K562 (cell line): Measurements from ENCODE around the gene UBAP2. TPM values are rescaled to one million over a fixed set of nuclear protein-coding genes. Genes with fewer than 3 reads are reported as not detected.
"Not testable (repeated sequence)": the region's sequence is repeated elsewhere in the genome, so short reads cannot be mapped to it uniquely, and the experiment has no call there.

Experiments
- ATAC-seq: fragments of 200-7000 bp; cut with Tn5 transposase; 3 replicates; pipeline ENCODE4 v1.9.1; 2020; ENCODE audit warnings: moderate library complexity
- BruUV-seq: library from RNA; stranded (reverse); fragments of 400-500 nt; replicated peaks from 2 replicates; lab custom pipeline; 2021; lab: Mats Ljungman, UMichigan
- CTCF ChIA-PET: fragments of 300-600 bp; formaldehyde crosslinking; extraction: SDS; loops from one replicate; lab custom pipeline; 2021; ENCODE audit warnings: low intra/inter-chr PET ratio; lab: Yijun Ruan, JAX
- POLR2A ChIA-PET: fragments of 300-600, 350-650 bp; sonication (Branson Sonifier 250); formaldehyde crosslinking; extraction: SDS; loops from one replicate; lab custom pipeline; 2021; ENCODE audit warnings: antibody characterized with exemption, inconsistent platforms; lab: Yijun Ruan, JAX
- DNase-seq, 4 experiments: peaks; one replicate each; pipeline versions ENCODE4 v3.0.0 to v3.0.0-alpha.2; 2011 to 2018; ENCODE audit warnings: low spot score in 3 of 4, mixed read lengths in 3 of 4; ENCODE audit errors: extremely low read depth in 1 of 4
- FAIRE-seq: peaks from 2 replicates; lab custom pipeline; 2011; peaks lifted over from hg19 to GRCh38; lab: Jason Lieb, UNC
- H2AFZ ChIP-seq: 2 replicates; pipeline ENCODE4 v1.6.0; 2011; ENCODE audit warnings: low read depth, low read length, control low read depth, inconsistent platforms
- H3K27ac ChIP-seq: fragments of 200-600 bp; 3 replicates; pipeline ENCODE4 v1.8.0; 2011; ENCODE audit warnings: low read depth, mild to moderate bottlenecking, control low read depth, inconsistent platforms, low read length, moderate library complexity, mixed read lengths; ENCODE audit errors: extremely low read depth
- H3K27me3 ChIP-seq, 2 experiments: fragments of 300-600 bp in 1 of 2; 2 replicates in 1 of 2; 3 replicates in 1 of 2; pipeline versions ENCODE4 v1.6.0 to v1.8.0; 2011; ENCODE audit warnings: inconsistent platforms in 2 of 2, low read length in 2 of 2, mild to moderate bottlenecking in 1 of 2, mixed read lengths in 1 of 2, moderate library complexity in 1 of 2; ENCODE audit not compliant: control insufficient read depth in 2 of 2, insufficient read depth in 2 of 2
- H3K36me3 ChIP-seq: fragments of 300-600 bp; 3 replicates; pipeline ENCODE4 v1.8.0; 2011; ENCODE audit warnings: mild to moderate bottlenecking, low read length, inconsistent platforms; ENCODE audit not compliant: control insufficient read depth, insufficient read depth
- H3K4me1 ChIP-seq, 2 experiments: fragments of 200-600 bp in 1 of 2; replicated peaks in 1 of 2; 2 replicates in 1 of 2; 3 replicates in 1 of 2; pipeline versions ENCODE4 v1.5.1 to v1.8.0; 2011; ENCODE audit warnings: inconsistent platforms in 2 of 2, low read length in 2 of 2, mild to moderate bottlenecking in 1 of 2, mixed read lengths in 1 of 2, moderate library complexity in 1 of 2; ENCODE audit not compliant: control insufficient read depth in 2 of 2, insufficient read depth in 2 of 2
- H3K4me2 ChIP-seq: 2 replicates; pipeline ENCODE4 v1.6.1; 2011; ENCODE audit warnings: low read length, control low read depth, inconsistent platforms, mixed read lengths; ENCODE audit not compliant: insufficient read depth
- H3K4me3 ChIP-seq: fragments of 200-600 bp; sonication (generic), shearing (Covaris generic); 2 replicates; pipeline ENCODE4 v1.5.1; 2016; ENCODE audit warnings: control low read depth, inconsistent platforms
- H3K79me2 ChIP-seq: fragments of 200-600 bp; 3 replicates; pipeline ENCODE4 v1.8.0; 2011; ENCODE audit warnings: low read length, inconsistent platforms; ENCODE audit not compliant: control insufficient read depth, insufficient read depth
- H3K9ac ChIP-seq, 2 experiments: 2 replicates each; pipeline versions ENCODE4 v1.6.0 to v1.6.1; 2011; ENCODE audit warnings: low read depth in 2 of 2, low read length in 2 of 2, control low read depth in 1 of 2, inconsistent platforms in 1 of 2, mild to moderate bottlenecking in 1 of 2, mixed read lengths in 1 of 2; ENCODE audit not compliant: insufficient read depth in 1 of 2
- H3K9me1 ChIP-seq: one replicate; pipeline ENCODE4 v1.6.0; 2011; ENCODE audit warnings: inconsistent platforms, mild to moderate bottlenecking, low read length, moderate library complexity; ENCODE audit not compliant: control insufficient read depth, insufficient read depth
- H3K9me3 ChIP-seq: replicated peaks from 2 replicates; pipeline ENCODE4 v1.5.1; 2011; ENCODE audit warnings: low read depth, low read length, inconsistent platforms; ENCODE audit not compliant: control insufficient read depth, insufficient read depth
- H4K20me1 ChIP-seq: replicated peaks from 2 replicates; pipeline ENCODE4 v1.6.1; 2011; ENCODE audit warnings: low read length, inconsistent platforms, mixed read lengths; ENCODE audit not compliant: control insufficient read depth, insufficient read depth
- TARDBP ChIP-seq: fragments of 450-650 bp; IDR thresholded peaks from 2 replicates; pipeline ENCODE4 v1.6.1; 2016
- ZNF507 ChIP-seq: conservative IDR thresholded peaks from 2 replicates; pipeline ENCODE4 v1.6.1; 2017; ENCODE audit warnings: missing genetic modification characterization, missing compliant biosample characterization
- WGBS: fragments of 100-300 bp; shearing (Covaris generic); methylation state at CpG from one replicate; pipeline ENCODE4 v1.1.6; 2016; ENCODE audit warnings: low coverage, mixed read lengths; ENCODE audit not compliant: insufficient coverage; ENCODE audit errors: missing lambda C conversion rate; 5-methylcytosine and 5-hydroxymethylcytosine counted together
- in situ Hi-C: fragments of 300-500 bp; cut with MboI; formaldehyde crosslinking; loops from 4 replicates; pipeline ENCODE4 v1.15.0; 2018; ENCODE audit warnings: inconsistent platforms, mixed read lengths
- intact Hi-C: fragments of 100-400 bp; cut with micrococcal nuclease; formaldehyde crosslinking; loops from 2 replicates; pipeline ENCODE4 v1.14.2; 2022
- polyA plus RNA-seq, 8 experiments: library from polyadenylated mRNA; depleted of rRNA in 4 of 8; stranded (reverse) in 5 of 8; unstranded in 3 of 8; fragments of >200 nt; fragmentation: Nextera tagmentation in 2 of 8; fragmentation: Illumina TruSeq in 1 of 8; extraction: Ambion mirVana in 2 of 8; extraction: Trizol in 1 of 8; gene quantifications; 2 replicates each; pipeline versions ENCODE4 v1.2.1 to v1.2.3, GENCODE V29; 2011 to 2014; ENCODE audit warnings: inconsistent platforms in 1 of 8, missing spikeins in 1 of 8
- total RNA-seq, 7 experiments: library from RNA; depleted of rRNA in 6 of 7; stranded (reverse); fragments of >200 nt in 6 of 7; fragmentation: Illumina TruSeq in 2 of 7; extraction: Trizol in 2 of 7; gene quantifications; 2 replicates each; pipeline versions ENCODE4 v1.2.1 to v1.2.3, GENCODE V29; 2011 to 2021; ENCODE audit warnings: low replicate concordance in 1 of 7
- TF ChIP-seq, protein P1 (sequence below): IDR thresholded peaks from 3 replicates; pipeline ENCODE4 v1.6.1; 2011; ENCODE audit warnings: borderline replicate concordance, mild to moderate bottlenecking, moderate library complexity; ENCODE audit not compliant: insufficient read length; ENCODE audit errors: extremely low read depth

Gene UBAP2
- total and polyA plus RNA-seq, 9 of the 15 experiments (the other 6 are each of a cell fraction or from before 2014, with no cell fraction given), result 8.7 to 47.9 (median 18.7) TPM

DNA sequence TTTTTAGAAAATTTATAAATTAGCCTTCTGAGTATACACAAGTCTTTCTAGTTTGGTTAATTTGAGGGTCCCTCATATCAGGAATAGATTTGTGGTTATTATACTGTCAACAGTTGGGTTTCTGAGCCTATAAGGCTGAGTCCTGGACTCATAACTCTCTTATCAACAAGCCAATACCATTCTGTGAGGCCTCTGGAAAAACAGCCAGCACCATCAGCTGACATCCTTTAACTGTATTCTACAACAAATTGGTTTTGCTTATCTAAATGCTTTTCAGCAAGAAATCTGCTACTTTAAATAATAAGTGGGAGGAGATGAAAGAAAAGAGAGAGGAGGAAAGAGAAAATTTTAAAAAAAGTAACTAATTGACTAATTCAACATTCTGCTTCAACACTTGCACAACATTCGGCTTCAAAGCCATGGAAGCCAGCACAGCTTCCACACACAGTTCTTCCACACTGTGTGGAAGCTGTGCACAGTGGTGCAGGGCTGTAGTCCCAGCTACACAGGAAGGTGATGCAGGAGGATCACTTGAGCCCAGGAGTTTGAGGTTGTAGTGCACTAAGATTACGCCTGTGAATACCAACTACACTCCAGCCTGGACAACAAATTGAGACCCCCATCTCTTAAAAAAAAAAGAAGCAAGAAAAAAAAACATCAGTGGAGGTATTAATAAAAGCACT, 84.5 kb downstream of the UBAP2 start:
- H3K36me3 ChIP-seq, result peaks cover 62% of the 10 kb centered on the region
- no peak overlapping the region for H3K4me3 ChIP-seq
- no peaks in the 10 kb centered on the region for H3K4me1 ChIP-seq
- FAIRE-seq, result no peak
- H3K4me2 ChIP-seq, result no peak overlapping the region
- H2AFZ ChIP-seq, result no peak overlapping the region
- BruUV-seq, result no TSS peak
- intact Hi-C loops (no loop called here), in situ Hi-C loops (no loop called here)
- TF ChIP-seq, protein P1, sequence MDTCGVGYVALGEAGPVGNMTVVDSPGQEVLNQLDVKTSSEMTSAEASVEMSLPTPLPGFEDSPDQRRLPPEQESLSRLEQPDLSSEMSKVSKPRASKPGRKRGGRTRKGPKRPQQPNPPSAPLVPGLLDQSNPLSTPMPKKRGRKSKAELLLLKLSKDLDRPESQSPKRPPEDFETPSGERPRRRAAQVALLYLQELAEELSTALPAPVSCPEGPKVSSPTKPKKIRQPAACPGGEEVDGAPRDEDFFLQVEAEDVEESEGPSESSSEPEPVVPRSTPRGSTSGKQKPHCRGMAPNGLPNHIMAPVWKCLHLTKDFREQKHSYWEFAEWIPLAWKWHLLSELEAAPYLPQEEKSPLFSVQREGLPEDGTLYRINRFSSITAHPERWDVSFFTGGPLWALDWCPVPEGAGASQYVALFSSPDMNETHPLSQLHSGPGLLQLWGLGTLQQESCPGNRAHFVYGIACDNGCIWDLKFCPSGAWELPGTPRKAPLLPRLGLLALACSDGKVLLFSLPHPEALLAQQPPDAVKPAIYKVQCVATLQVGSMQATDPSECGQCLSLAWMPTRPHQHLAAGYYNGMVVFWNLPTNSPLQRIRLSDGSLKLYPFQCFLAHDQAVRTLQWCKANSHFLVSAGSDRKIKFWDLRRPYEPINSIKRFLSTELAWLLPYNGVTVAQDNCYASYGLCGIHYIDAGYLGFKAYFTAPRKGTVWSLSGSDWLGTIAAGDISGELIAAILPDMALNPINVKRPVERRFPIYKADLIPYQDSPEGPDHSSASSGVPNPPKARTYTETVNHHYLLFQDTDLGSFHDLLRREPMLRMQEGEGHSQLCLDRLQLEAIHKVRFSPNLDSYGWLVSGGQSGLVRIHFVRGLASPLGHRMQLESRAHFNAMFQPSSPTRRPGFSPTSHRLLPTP, result no peak
- TF ChIP-seq TARDBP (no peak), ZNF507 (no peak)
- no peak for DNase-seq
- ChIA-PET POLR2A (interaction anchor here (0.6 to 1.4 kb wide), 4 partner anchors 10 to 149 kb away, joined by 3 read pairs; no protein-coding TSS in a partner anchor), CTCF (no interaction called here)
- no peaks in the 10 kb centered on the region for H4K20me1 ChIP-seq
- no peak for ATAC-seq
- no peaks in the 10 kb centered on the region for H3K27me3 ChIP-seq
- H3K79me2 ChIP-seq, result no peaks in the 10 kb centered on the region
- H3K9me3 ChIP-seq, result no peaks in the 10 kb centered on the region
- no peak overlapping the region for H3K9ac ChIP-seq
- H3K27ac ChIP-seq, result no peak overlapping the region
- WGBS, result 94% methylated on average over 2 of the region's 2 CpGs
- no peaks in the 10 kb centered on the region for H3K9me1 ChIP-seq

DNA sequence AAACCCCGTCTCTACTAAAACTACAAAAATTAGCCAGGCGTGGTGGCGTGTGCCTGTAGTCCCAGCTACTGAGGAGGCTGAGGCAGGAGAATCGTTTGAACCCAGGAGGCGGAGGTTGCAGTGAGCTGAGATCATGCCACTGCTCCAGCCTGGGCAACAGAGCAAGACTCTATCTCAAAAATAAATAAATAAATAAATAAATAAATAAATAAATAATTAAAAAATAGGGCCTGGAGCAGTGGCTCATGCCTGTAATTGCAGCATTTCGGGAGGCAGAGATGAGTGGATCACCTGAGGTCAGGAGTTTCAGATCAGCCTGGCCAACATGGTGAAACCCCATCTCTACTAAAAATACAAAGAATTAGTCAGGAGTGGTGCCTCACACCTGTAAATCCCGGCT, 86.2 kb downstream of the UBAP2 start:
- H2AFZ ChIP-seq, FAIRE-seq, intact Hi-C loops, BruUV-seq, H4K20me1 ChIP-seq, H3K79me2 ChIP-seq, H3K9me1 ChIP-seq, CTCF ChIA-PET, DNase-seq, H3K27ac ChIP-seq, H3K4me1 ChIP-seq, ATAC-seq, H3K9ac ChIP-seq, H3K9me3 ChIP-seq, POLR2A ChIA-PET, H3K27me3 ChIP-seq, H3K4me3 ChIP-seq, in situ Hi-C loops, H3K4me2 ChIP-seq: not testable (repeated sequence)
- peaks cover 58% of the 10 kb centered on the region for H3K36me3 ChIP-seq
- WGBS, result 97% methylated on average over 6 of the region's 7 CpGs
